ENCODE measurements around the gene SLC25A43.

- TF ChIP-seq POLR2A (IDR thresholded peaks at IDR 0.05; ENCODE audit: low read depth, low read length) (no peak), TAF1 (IDR thresholded peaks at IDR 0.05; ENCODE audit: borderline replicate concordance, low read depth, low read length) (no peak), POLR2AphosphoS5 (IDR thresholded peaks at IDR 0.05; ENCODE audit: low read depth, low read length) (no peak)
Measured at GRCh38 chrX:119482041-119482440, 82.9 kb downstream of the SLC25A43 start.
